Measurements from ENCODE around the gene GRM2.

GRM2 gene

GRCh38 chr3:51706788-51707731 is at the start of gene GRM2:
Gene GRM2 (plus strand): TSS chr3:51707068. CDS start chr3:51708984, 1,916 bp downstream.
- DNase-seq (ENCODE audit: low spot score) = peak; percentile 81

DNA sequence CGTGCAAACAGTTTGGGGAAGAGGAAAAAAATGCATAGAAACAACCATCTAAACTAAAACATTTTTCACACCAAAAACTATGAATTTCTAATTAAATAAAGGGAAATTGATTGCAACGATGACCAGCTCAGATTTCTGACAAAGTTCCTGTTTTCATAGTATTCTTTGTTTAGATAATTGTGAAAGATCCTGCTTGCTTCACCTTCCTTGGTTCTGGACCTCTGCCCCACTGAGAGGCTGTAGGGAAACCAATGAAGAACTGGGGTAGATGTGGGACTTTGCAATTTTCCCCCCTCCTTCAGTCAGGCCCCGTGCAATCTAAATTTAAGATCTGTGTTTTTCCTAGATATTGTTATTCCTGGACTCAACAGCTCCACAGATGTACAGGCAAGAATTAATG is 49.6 kb upstream of the GRM2 start:
- no peak for DNase-seq (ENCODE audit: low spot score)

GRCh38 chr3:51659942-51660341 is 46.9 kb upstream of the GRM2 start:
- no peak for DNase-seq (ENCODE audit: low spot score)

DNA sequence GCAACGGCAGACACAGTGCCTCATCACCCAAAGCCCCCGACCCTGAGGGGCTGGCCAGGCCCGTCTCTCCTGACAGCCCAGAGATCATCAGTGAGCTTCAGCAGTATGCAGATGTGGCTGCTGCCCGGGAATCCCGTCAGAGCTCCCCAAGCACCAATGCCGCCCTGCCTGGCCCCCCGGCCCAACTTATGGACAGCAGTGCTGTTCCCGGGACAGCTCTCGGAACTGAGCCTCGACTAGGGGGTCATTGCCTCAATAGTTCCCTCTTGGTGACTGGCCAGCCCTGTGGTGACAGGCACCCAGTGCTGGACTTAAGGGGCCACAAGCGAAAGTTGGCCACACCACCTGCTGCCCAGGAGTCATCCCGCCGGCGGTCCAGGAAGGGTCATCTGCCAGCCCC is 44.4 kb upstream of the GRM2 start:
- DNase-seq (ENCODE audit: low spot score) = no peak

DNA sequence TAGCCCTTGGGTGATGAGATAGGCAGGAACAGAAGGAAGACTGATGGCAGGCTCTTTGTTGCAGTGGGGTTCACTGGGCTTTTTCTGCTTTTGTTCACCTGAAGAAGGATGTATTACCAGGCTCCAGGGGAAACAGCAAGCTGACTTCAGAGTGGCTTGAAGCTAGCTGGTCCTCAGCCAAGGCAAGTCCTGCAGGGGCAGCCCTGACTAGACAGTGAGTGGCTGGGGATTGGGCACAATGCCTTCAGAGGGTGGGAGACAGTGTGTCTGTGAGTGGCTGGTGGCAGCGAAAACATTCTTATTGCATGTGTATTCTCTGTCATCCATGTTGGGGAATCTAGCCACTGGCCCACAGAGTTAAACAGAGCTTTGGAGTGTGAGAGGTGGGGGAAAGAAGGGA is 38.1 kb upstream of the GRM2 start:
- no peak for DNase-seq (ENCODE audit: low spot score)

- peak; percentile 86 for DNase-seq (ENCODE audit: low spot score)
Observed at GRCh38 chr3:51669241-51670052, 37.4 kb upstream of the GRM2 start.

DNA sequence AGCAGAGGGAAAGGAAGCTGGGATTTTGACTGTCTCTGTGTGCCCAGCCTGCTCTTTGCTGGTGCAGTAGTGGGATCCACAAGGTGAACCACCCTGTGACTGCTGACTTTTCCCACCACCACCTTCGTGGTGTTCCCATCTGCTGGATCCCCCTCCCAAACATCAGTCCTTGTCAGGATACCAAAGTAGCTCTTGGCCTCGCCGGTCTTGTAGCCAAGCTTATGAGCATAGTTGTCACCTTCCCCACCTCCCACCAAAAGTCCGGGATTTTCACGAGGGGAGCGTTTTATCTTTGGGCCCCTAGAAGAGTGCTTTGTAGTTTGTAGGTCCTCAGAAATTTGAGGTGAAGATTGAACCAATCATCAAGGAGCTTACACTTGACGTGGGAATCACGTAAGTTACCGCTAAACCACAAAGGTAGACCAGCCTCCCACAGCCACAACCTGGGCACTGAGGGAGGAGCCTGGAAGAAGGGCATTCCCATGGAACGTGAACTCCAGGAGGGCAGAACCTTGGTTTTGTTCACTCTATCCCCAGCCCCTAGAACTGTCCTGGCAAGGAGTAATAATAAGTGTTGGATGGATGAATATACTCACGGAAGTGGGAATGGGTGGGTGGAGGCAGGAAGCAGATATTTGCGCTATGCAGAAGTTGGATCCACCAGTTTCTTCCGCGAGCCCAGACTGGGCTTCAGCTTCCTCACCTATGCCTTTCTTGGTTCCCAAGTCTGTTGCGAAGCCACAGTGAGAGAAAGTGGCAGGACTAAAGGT is 36.6 kb upstream of the GRM2 start:
- no peak for DNase-seq (ENCODE audit: low spot score)

DNA sequence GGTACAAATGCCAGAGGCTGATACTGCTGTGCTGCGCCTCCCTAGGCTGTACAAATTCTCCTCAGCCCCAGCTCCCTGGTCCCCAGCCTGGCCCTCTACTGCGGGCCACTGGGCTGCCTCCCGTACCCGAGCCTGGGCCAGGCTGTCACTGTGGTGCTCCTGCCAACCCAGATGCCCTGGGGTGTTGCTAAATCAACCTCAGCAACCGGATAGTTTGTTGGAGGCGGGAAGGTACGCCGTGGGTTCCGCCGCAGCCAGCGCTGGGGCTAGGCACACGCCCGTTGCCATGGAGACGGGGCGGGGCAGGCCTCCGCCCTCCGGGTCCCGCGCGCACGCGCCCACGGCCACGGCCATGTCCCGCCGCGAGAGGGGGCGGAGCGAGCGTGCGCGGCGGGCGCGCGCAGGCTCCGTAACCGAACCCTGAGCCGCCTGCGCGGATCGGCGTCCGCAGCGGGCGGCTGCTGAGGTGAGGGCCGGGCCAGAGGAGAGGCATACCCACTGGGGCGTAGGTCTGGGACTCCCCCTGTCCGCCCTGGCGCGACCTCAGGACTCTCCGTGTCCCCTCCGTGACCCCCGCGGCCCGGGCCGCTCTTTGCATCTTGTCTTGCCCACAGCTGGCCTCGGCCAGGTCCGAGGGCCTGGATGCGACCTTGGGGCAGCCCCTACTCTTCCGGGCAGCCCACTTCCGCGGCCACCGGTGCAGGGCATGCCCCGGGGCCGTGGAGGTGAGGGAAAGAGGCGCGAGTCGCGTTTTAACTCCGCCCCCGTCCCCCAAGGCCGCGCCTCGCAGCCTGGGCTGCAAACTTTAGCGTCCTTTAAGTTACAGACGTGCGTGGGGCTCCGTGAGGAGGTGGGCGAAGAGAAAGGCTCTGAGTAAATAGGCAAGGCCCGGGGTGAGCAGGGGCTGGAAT is 35.8 kb upstream of the GRM2 start, which contains the start of gene TEX264:
Gene TEX264 (plus strand): TSS at position 430 of the 911 bp plus-strand sequence. CDS start 3,053 bp downstream, outside the sequence.
- peak; percentile 99 for DNase-seq (ENCODE audit: low spot score)

- DNase-seq (ENCODE audit: low spot score) = peak; percentile 86
Observed at GRCh38 chr3:51671734-51672475, 35.0 kb upstream of the GRM2 start.

GRCh38 chr3:51673181-51673801 is 33.6 kb upstream of the GRM2 start:
- DNase-seq (ENCODE audit: low spot score) = peak; percentile 57

- no peak for DNase-seq (ENCODE audit: low spot score)
Observed at GRCh38 chr3:51673802-51674654, 32.8 kb upstream of the GRM2 start.

DNA sequence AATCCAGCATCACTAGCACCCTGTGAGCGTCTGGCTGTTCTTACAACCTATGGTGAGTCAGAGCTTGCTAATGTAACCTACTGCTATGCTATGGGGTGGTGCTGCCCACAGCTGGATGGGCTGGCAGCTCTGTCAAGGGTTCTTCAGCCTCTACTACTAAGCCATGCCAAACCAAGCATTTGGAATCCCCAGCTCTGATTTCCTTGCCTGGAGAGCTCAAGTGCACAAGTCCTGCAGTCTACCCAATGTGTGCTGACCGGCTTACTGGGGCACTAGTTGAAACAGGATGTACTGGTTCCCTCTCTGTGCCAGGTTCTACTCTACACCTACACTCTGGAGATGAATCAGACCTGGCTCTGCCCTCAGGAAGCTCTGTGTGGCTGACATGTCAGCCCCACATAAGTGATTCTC is 31.7 kb upstream of the GRM2 start:
- DNase-seq (ENCODE audit: low spot score) = no peak

DNA sequence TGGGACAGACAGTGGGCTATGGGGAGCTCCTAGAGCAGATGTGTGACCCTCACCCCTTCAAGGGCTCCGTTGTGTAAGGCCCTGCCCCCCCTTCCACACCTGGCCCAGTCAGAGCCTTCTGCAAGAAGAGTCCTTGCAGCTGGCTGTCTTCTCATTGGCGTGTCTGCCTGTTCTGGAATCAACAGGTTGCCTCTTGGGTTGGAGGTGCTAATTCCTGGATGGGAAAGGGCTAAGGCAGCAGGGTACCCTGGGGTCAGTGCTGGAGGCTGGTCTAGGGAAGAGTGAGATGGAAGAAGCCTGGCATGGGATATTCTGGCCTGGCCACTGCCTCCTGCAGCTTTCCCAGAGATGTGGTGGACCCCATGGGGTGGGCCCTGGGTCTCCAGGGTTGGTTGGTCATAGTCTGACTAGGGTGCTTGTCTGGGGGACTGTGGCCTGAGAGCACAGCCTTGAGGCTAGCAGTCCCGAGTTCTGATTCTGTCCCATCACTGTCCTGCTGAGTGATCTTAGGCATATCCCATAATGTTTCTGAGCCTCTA is 30.7 kb upstream of the GRM2 start:
- no peak for DNase-seq (ENCODE audit: low spot score)

DNA sequence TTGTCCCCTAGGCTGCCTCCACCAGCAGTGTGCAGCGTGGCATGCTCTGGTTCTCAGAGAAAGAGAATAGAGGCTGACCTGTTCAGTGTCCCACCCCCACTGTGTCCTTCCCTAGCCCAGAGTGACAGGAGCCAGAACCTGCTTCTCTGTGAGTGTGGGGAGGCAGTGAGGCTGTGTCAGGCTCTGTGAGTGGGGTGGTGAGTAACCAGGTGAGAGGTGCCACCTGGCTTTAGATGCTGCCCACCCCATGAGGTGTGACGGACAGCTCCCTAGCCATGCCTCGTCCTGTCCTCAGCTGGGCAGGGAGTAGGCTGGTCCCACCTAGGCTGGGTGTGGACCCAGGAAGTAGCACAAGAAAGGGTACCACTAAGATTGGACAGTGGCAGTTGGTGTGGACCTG is 29.5 kb upstream of the GRM2 start:
- no peak for DNase-seq (ENCODE audit: low spot score)

- DNase-seq (ENCODE audit: low spot score) = no peak
Observed at GRCh38 chr3:51678186-51678585, 28.7 kb upstream of the GRM2 start.

DNA sequence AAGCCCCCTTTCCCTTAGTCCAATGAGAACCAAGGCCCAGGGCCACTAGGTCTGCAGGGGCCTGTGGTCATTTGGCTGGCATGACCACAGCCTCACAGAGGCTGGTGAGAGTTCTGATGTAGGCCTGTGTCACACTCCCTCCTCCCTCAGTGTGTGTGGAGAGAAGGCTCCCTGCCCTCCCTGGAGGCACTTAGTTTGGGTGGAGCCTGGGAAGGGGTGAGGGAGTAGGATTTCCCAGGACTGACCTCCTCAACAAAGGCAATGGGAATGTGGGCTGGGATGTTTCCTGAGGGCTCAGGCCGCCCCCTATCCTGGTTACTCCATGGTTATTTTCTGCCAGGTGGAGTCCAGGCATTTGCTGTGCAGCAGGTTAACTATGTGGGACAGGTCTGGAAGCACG is 28.2 kb upstream of the GRM2 start:
- no peak for DNase-seq (ENCODE audit: low spot score)

- DNase-seq (ENCODE audit: low spot score) = no peak
Observed at GRCh38 chr3:51679318-51679717, 27.6 kb upstream of the GRM2 start.

DNA sequence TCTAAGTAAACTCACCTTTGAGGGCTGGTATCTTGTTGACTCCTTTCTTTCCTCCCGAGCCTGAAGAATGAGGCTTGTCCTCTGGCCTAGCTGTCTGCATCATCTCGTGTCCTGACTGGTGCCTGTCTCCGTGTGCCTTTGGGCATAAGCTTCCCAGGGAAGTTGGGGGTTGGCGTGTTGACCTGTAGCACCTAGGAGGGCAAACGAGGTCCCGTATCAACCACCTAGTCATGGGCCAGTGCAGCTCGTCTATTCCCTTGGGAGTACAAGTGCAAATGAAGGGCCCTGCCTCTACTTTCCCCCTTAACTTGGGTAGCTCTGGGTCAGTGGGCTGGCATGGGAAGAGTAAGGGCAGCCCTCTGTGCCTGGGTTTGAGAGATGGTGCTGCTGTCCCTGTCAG is 27.1 kb upstream of the GRM2 start:
- no peak for DNase-seq (ENCODE audit: low spot score)

DNA sequence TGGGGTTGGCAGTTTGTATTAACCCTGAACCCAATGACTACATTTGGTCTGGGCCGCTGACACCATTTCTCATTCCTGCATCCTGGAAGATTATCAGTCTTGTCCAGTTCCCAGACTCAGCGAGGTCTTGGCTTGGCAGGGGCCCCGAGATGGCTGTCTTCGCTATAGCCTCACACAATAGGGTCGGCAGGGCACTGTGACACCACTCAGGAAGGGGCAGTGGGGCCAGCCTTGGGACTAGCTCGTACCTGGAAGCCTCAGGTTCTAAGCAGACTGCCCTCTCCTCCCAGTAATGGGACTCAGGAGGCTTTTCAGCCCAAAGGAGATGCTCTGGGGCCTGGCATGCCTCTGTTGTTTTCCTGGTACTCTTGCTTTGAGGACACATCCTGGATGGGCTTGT is 26.7 kb upstream of the GRM2 start:
- DNase-seq (ENCODE audit: low spot score) = no peak

All from COLO829 (cell line).